Heart right ventricle (tissue), 16 donors: ENCODE measurements around the gene GAMT. TPM values are rescaled to one million over a fixed set of nuclear protein-coding genes. Genes with fewer than 3 reads are reported as not detected.

Source experiments
- ATAC-seq, 8 donors: fragments of 200-7000 bp; cut with Tn5 transposase; one replicate each; pipeline ENCODE4 v1.9.1; 2020; ENCODE audit warnings: mild to moderate bottlenecking in 8 of 8, moderate library complexity in 8 of 8, moderate number of reproducible peaks in 1 of 8
- DNase-seq, 2 donors: peaks; one replicate each; pipeline ENCODE4 v3.0.0-alpha.2; 2020
- H3K27ac ChIP-seq, 10 donors: fragments of 200-600 bp; sonication (generic) in 2 of 10; one replicate each; pipeline versions ENCODE4 v1.5.0 to v1.8.0; 2020 to 2022; ENCODE audit warnings: mild to moderate bottlenecking in 3 of 10
- H3K27me3 ChIP-seq, 7 donors: fragments of 200-600 bp; one replicate each; pipeline ENCODE4 v1.8.0; 2021 to 2022; ENCODE audit warnings: mild to moderate bottlenecking in 2 of 7
- H3K36me3 ChIP-seq, 9 donors: fragments of 200-600 bp; sonication (generic) in 1 of 9; one replicate each; pipeline versions ENCODE4 v1.5.0 to v1.8.0; 2020 to 2022; ENCODE audit warnings: mild to moderate bottlenecking in 2 of 9
- H3K4me1 ChIP-seq, 9 donors: fragments of 200-600 bp; sonication (generic) in 1 of 9; one replicate each; pipeline versions ENCODE4 v1.5.0 to v1.8.0; 2020 to 2022; ENCODE audit warnings: mild to moderate bottlenecking in 4 of 9
- H3K4me3 ChIP-seq, 10 donors: fragments of 200-600 bp; sonication (generic) in 2 of 10; one replicate each; pipeline versions ENCODE4 v1.5.0 to v1.8.0; 2020 to 2022; ENCODE audit warnings: mild to moderate bottlenecking in 7 of 10, moderate library complexity in 2 of 10
- H3K9me3 ChIP-seq, 11 donors: fragments of 200-600 bp in 10 of 11; sonication (generic) in 2 of 11; one replicate each; pipeline versions ENCODE4 v1.5.0 to v1.8.0; 2013 to 2022; ENCODE audit warnings: mild to moderate bottlenecking in 2 of 11, control low read depth in 1 of 11, moderate library complexity in 1 of 11
- CTCF ChIP-seq, 9 donors: fragments of 200-600 bp; sonication (generic) in 2 of 9; IDR thresholded peaks; one replicate each; pipeline versions ENCODE4 v1.5.0 to v1.8.0; 2021 to 2022; ENCODE audit warnings: antibody characterized with exemption in 9 of 9, mild to moderate bottlenecking in 5 of 9, moderate library complexity in 1 of 9
- WGBS, 2 donors: extraction: QIAGEN DNeasy Blood & Tissue Kit; methylation state at CpG; one replicate each; pipeline ENCODE4 v1.1.7; 2013; ENCODE audit warnings: inconsistent platforms in 1 of 2; 5-methylcytosine and 5-hydroxymethylcytosine counted together
- intact Hi-C, 10 donors: fragments of 100-400 bp; cut with DNase I; formaldehyde crosslinking; loops; one replicate each; pipeline versions ENCODE4 v1.11.1 to v1.14.2; 2022
- polyA plus RNA-seq, 2 donors: library from polyadenylated mRNA; stranded (reverse); fragments of 200-250 nt; gene quantifications; one replicate each; pipeline ENCODE4 v1.2.3, GENCODE V29; 2013
- total RNA-seq, 10 donors: library from RNA; stranded (reverse); fragmentation: NEBNext Ultra II Directional in 3 of 10; extraction: Animal tissue kit (Norgen Biotek cat#: 25700) in 3 of 10; gene quantifications; one replicate each; pipeline versions ENCODE4 v1.2.1 to v1.2.4, GENCODE V29; 2021 to 2023
- donor health status: Arrhythmogenic right ventricular cardiomyopathy.
- donor health status: ischemic (EF 13 %, LVEDD 7.1; RV severe dilation, severe dysfunction).
- donor health status: healthy with polysubstance abuse.
- donor health status: DM: no; HTN: yes; CAD: no.
- donor health status: DM: no; HTN: no; CAD: no.
- donor health status: ischemic (EF 25% LVEDD 6.9; RV normal size, moderate dysfunction).
- donor health status: ischemic (EF 25% LVEDD 5.7; RV mildly dilated, moderate dysfunction).
- donor health status: healthy.
- donor health status: DM: yes; HTN: yes; CAD: no.
- donor health status: Ischemic cardiomyopathy.
- donor health status: ischemic (EF 35%, LVEDD 5.7; RV mildly dilated, moderate dysfunction).
- donor health status: nonischemic (EF 11% LVEDD 7.7; RV severe dilation, severe dysfunction).
- donor health status: DM: yes; HTN: yes; CAD: no.
- donor health status: PGD.
- donor health status: ischemic (EF 29% LVEDD 5.4; RV normal size, mild dysfunction).
- donor health status: nonischemic (EF 23%, LVEDD 6.1; RV moderate dilation, normal function).

GAMT gene
- total and polyA plus RNA-seq, 12 donors, result 30.8 to 260 (median 72.1) TPM

GRCh38 chr19:1431759-1432506, 30.6 kb upstream of the GAMT start:
- no peak overlapping the region for H3K27ac ChIP-seq
- intact Hi-C loops, result no loop called here
- WGBS, 2 donors, result 89 to 92% methylated on average over 24 of the region's 24 CpGs
- no peak for TF ChIP-seq CTCF (IDR thresholded peaks at IDR 0.05)
- H3K4me3 ChIP-seq, result no peak overlapping the region
- no peaks in the 10 kb centered on the region for H3K27me3 ChIP-seq
- DNase-seq, result no peak
- H3K36me3 ChIP-seq, result peaks cover 0 to 93% (median 56%) of the 10 kb centered on the region in 9 donors
- H3K9me3 ChIP-seq, result no peaks in the 10 kb centered on the region
- H3K4me1 ChIP-seq, result peaks cover 0 to 26% (median 12%) of the 10 kb centered on the region in 9 donors
- no peak for ATAC-seq

DNA sequence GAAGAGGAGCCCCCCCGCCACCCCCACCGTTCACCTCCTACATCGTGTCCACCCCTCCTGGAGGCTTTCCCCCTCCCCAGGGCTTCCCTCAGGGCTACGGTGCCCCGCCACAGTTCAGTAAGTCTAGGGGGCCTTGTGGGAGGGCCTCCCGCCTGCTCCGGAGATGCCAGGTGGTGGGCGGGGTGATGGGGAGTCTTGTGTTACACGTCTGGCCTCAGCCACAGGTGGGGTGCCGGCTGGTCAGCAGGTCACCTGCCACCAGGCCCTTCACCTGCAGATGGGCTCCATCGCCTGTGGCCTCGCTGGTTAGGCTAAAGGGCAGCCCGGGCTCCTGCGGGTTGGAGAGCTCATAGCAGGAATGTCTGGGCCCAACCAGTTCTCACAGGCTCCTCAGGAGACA, 28.9 kb upstream of the GAMT start:
- intact Hi-C loops, result no loop called here
- H3K27ac ChIP-seq, result peak overlapping the region in 1 of 10 donors; percentile 74
- peaks cover 0 to 100% (median 61%) of the 10 kb centered on the region in 9 donors for H3K36me3 ChIP-seq
- DNase-seq (no peak), ATAC-seq (peak in 2 of 8 donors; percentile 2 to 3)
- H3K4me3 ChIP-seq, result no peak overlapping the region
- H3K4me1 ChIP-seq, result peaks cover 0 to 34% (median 16%) of the 10 kb centered on the region in 9 donors
- no peaks in the 10 kb centered on the region for H3K9me3 ChIP-seq
- no peaks in the 10 kb centered on the region for H3K27me3 ChIP-seq
- 83 to 85% methylated on average over 14 of the region's 14 CpGs for WGBS, 2 donors
- TF ChIP-seq CTCF (IDR thresholded peaks at IDR 0.05), result no peak

DNA sequence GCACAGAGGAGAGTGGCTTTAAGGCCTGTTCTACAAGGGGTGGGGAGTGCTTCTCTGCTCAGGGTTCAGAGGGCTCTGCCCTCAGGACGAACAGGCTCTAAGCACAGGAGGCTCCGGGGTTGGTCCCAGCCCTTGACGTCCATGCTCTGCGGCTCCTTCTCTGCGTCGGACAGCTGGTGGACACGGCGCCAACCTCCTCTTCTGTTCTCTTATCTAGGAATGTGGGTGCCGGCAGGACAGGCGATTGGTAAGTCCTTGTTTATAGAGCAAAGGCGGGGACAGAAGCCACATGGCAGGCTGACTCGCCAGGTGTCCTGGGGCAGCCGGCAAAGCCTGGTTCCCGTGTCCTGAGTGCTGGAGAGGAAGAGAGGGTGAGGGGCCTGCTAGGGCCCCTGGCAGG, 28.4 kb upstream of the GAMT start:
- TF ChIP-seq CTCF (IDR thresholded peaks at IDR 0.05), result no peak
- intact Hi-C loops, result no loop called here
- DNase-seq (peak; percentile 63), ATAC-seq (peak; percentile 63 to 90 (median 78))
- WGBS, 2 donors, result 42 to 46% methylated on average over 14 of the region's 14 CpGs
- Histone ChIP-seq H3K4me1 (peaks cover 0 to 34% (median 16%) of the 10 kb centered on the region in 9 donors), H3K27me3 (no peaks in the 10 kb centered on the region), H3K4me3 (no peak overlapping the region), H3K9me3 (no peaks in the 10 kb centered on the region), H3K27ac (peak overlapping the region in 6 of 10 donors; percentile 2 to 77 (median 58)), H3K36me3 (peaks cover 0 to 100% (median 61%) of the 10 kb centered on the region in 9 donors)

- H3K27me3 ChIP-seq, result no peaks in the 10 kb centered on the region
- peaks cover 0 to 34% (median 16%) of the 10 kb centered on the region in 9 donors for H3K4me1 ChIP-seq
- H3K9me3 ChIP-seq, result no peaks in the 10 kb centered on the region
- 85 to 88% methylated on average over 41 of the region's 41 CpGs for whole genome bisulfite sequencing, 2 donors
- no peak for TF ChIP-seq CTCF (IDR thresholded peaks at IDR 0.05)
- ATAC-seq (peak in 7 of 8 donors; percentile 2 to 57 (median 21)), DNase-seq (no peak)
- peak overlapping the region in 6 of 10 donors; percentile 32 to 77 (median 58) for H3K27ac ChIP-seq
- H3K36me3 ChIP-seq, result peaks cover 0 to 98% (median 59%) of the 10 kb centered on the region in 9 donors
- no peak overlapping the region for H3K4me3 ChIP-seq
- intact Hi-C loops, result no loop called here
Measured at GRCh38 chr19:1428738-1429391, 27.5 kb upstream of the GAMT start.
